Loucy (cell line): ENCODE measurements around the gene DNAH11.

Experiments used
- CTCF ChIP-seq: fragments of 200-600 bp; sonication (generic); conservative IDR thresholded peaks from 2 replicates; pipeline ENCODE4 v1.5.1; 2014; ENCODE audit warnings: mild to moderate bottlenecking, antibody characterized with exemption, low read length
- EZH2phosphoT487 ChIP-seq: fragments of 200-600 bp; IDR thresholded peaks from 2 replicates; pipeline ENCODE4 v1.6.1; 2018; ENCODE audit warnings: antibody characterized with exemption, mild to moderate bottlenecking, moderate library complexity, borderline replicate concordance

GRCh38 chr7:21507627-21508343 lies 35.1 kb upstream of the DNAH11 start:
- TF ChIP-seq EZH2phosphoT487: no peak
- peak; percentile 81 for TF ChIP-seq CTCF
